Measurements from ENCODE around the gene KCNN3.

The KCNN3 gene

DNA sequence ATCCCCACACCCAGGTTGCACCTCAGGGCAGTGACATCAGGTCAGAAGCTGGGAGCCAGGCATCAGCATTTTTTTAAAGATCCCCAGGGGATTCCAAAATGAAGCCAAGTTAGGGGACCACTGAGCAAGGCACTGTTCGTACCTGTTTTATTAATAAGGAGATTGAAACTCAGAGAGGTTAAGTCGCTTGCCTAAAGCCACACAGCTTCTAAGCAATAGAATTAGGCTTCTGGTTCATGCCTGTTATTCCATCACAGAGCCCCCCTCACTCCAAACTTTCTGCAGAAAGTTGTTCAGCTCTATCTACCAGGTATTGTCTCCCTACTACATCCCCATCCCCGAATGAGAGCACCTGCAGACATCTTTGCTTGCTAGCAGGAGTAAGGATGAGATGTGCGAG lies 28.7 kb downstream of the KCNN3 start:
- TF ChIP-seq, protein P1, sequence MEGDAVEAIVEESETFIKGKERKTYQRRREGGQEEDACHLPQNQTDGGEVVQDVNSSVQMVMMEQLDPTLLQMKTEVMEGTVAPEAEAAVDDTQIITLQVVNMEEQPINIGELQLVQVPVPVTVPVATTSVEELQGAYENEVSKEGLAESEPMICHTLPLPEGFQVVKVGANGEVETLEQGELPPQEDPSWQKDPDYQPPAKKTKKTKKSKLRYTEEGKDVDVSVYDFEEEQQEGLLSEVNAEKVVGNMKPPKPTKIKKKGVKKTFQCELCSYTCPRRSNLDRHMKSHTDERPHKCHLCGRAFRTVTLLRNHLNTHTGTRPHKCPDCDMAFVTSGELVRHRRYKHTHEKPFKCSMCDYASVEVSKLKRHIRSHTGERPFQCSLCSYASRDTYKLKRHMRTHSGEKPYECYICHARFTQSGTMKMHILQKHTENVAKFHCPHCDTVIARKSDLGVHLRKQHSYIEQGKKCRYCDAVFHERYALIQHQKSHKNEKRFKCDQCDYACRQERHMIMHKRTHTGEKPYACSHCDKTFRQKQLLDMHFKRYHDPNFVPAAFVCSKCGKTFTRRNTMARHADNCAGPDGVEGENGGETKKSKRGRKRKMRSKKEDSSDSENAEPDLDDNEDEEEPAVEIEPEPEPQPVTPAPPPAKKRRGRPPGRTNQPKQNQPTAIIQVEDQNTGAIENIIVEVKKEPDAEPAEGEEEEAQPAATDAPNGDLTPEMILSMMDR (IDR thresholded peaks at IDR 0.05), result no peak
- H3K4me3 ChIP-seq (ENCODE audit: low read depth, low read length), result no peak overlapping the region
- H3K27ac ChIP-seq, result no peak overlapping the region
- no peaks in the 10 kb centered on the region for H3K9me3 ChIP-seq (ENCODE audit: control insufficient read depth, low read length)
- no peaks in the 10 kb centered on the region for H3K79me2 ChIP-seq
- no peaks in the 10 kb centered on the region for H3K4me1 ChIP-seq
- H3K36me3 ChIP-seq (ENCODE audit: control insufficient read depth, insufficient read depth, low read length), result no peaks in the 10 kb centered on the region
- H3K9ac ChIP-seq, result no peak overlapping the region
- no peak overlapping the region for H2AFZ ChIP-seq
- no peak overlapping the region for H3K4me2 ChIP-seq (ENCODE audit: low read length)
- H3K27me3 ChIP-seq (ENCODE audit: control insufficient read depth, insufficient read depth, low read length), result no peaks in the 10 kb centered on the region

DNA sequence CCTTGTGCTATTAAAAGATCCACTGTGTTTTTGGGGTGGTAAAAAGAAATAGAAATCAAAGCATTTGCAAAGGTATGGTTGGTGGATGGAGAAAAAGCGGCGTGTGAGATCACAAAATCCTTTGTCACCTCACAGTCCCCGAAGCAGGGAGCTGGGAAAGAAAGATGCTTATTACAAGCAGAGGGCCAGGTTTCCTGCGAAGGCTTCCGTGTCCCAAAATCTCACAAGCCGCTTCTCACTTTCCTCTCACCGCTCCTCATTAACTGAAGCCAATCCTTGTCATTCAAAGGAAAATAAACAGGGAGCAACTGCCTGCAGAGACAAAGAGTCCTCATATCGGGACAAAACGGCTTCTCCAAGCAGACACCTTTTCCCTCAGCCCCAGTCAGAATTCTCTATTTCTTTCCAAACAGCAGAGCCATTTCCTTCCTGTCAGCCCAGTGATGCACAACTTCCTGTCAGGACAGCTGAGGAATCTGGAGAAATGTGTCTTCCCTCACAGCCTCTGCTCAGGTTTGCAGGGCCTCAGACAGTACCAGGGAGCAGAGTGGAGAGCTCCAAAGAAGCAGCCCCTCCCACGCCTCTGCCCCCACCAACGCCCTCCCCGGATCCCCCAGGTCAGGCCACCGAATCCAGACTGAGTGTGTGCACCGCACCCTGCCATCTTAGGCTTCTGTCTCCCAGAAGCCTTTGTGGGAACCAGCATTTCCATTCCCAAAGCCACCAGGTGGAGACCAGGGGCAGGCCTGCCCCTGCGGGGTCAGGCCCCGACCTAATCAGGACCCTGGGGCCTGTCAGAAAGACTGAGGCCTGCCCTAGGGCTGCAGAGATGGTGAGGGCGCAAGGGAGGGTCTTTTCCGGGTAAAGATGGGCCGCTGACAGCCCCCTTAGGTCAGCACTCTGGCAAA lies 29.6 kb downstream of the KCNN3 start:
- H2AFZ ChIP-seq, result no peak overlapping the region
- H3K4me2 ChIP-seq (ENCODE audit: low read length), result no peak overlapping the region
- H3K36me3 ChIP-seq (ENCODE audit: control insufficient read depth, insufficient read depth, low read length), result no peaks in the 10 kb centered on the region
- peak overlapping the region; percentile 15 for H3K27ac ChIP-seq
- no peaks in the 10 kb centered on the region for H3K9me3 ChIP-seq (ENCODE audit: control insufficient read depth, low read length)
- no peak overlapping the region for H3K9ac ChIP-seq
- H3K27me3 ChIP-seq (ENCODE audit: control insufficient read depth, insufficient read depth, low read length), result no peaks in the 10 kb centered on the region
- H3K79me2 ChIP-seq, result no peaks in the 10 kb centered on the region
- no peak overlapping the region for H3K4me3 ChIP-seq (ENCODE audit: low read depth, low read length)
- H3K4me1 ChIP-seq, result no peaks in the 10 kb centered on the region
- TF ChIP-seq, protein P1 (IDR thresholded peaks at IDR 0.05), result no peak

DNA sequence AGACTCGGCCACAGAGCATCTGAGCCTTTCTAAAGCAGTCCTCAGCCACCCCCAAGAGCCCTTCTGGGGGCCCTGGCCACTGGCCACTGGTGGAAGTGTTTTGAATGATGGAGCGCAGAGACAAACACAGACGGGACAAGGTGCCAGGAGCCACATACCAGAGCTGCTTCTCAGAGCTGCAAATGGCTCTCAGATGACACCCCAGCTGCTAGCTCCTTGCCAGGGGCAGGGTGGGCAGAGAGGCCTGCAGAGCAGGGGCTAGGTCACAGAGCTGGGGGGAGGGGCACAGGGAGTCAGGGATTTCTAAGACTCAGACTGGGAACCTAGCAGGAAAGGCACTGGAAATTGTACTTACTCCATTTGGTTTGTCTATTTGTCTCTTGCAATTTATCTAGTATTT lies 30.4 kb downstream of the KCNN3 start:
- Histone ChIP-seq H2AFZ (no peak overlapping the region), H3K4me1 (no peaks in the 10 kb centered on the region), H3K27me3 (ENCODE audit: control insufficient read depth, insufficient read depth, low read length) (no peaks in the 10 kb centered on the region), H3K9me3 (ENCODE audit: control insufficient read depth, low read length) (no peaks in the 10 kb centered on the region), H3K4me2 (ENCODE audit: low read length) (no peak overlapping the region), H3K79me2 (no peaks in the 10 kb centered on the region), H3K36me3 (ENCODE audit: control insufficient read depth, insufficient read depth, low read length) (no peaks in the 10 kb centered on the region), H3K9ac (no peak overlapping the region), H3K27ac (no peak overlapping the region), H3K4me3 (ENCODE audit: low read depth, low read length) (no peak overlapping the region)
- TF ChIP-seq, protein P1 (IDR thresholded peaks at IDR 0.05), result no peak

- no peak overlapping the region for H3K4me3 ChIP-seq (ENCODE audit: low read depth, low read length)
- no peaks in the 10 kb centered on the region for H3K4me1 ChIP-seq
- H3K27ac ChIP-seq, result no peak overlapping the region
Measured at GRCh38 chr1:154838988-154839387, 31.1 kb downstream of the KCNN3 start.

More at GRCh38 chr1:154838988-154839387, 31.1 kb downstream of the KCNN3 start:
- Histone ChIP-seq H3K9ac (no peak overlapping the region), H3K79me2 (no peaks in the 10 kb centered on the region), H3K27me3 (ENCODE audit: control insufficient read depth, insufficient read depth, low read length) (no peaks in the 10 kb centered on the region), H3K4me2 (ENCODE audit: low read length) (no peak overlapping the region), H3K36me3 (ENCODE audit: control insufficient read depth, insufficient read depth, low read length) (no peaks in the 10 kb centered on the region), H2AFZ (no peak overlapping the region), H3K9me3 (ENCODE audit: control insufficient read depth, low read length) (no peaks in the 10 kb centered on the region)
- TF ChIP-seq, protein P1 (IDR thresholded peaks at IDR 0.05), result no peak
